H1 (cell line): ENCODE measurements around the gene ERLIN1.

Experiments used
- ATF2 ChIP-seq: IDR thresholded peaks from 2 replicates; pipeline ENCODE4 v1.6.1; 2012; ENCODE audit warnings: low read length, inconsistent platforms
- EZH2 ChIP-seq: fragments of 200-600 bp; sonication (generic); IDR thresholded peaks from 2 replicates; pipeline ENCODE4 v1.7.1; 2012; ENCODE audit warnings: low read depth, mild to moderate bottlenecking, moderate library complexity, low read length, inconsistent platforms; ENCODE audit not compliant: severe bottlenecking
- GABPA ChIP-seq: IDR thresholded peaks from 2 replicates; pipeline ENCODE4 v1.6.1; 2011; ENCODE audit warnings: mild to moderate bottlenecking, low read length, moderate library complexity, borderline replicate concordance; ENCODE audit not compliant: insufficient read depth
- GTF2F1 ChIP-seq: IDR thresholded peaks from 2 replicates; pipeline ENCODE4 v1.6.1; 2012; ENCODE audit warnings: low read depth, low read length, improper control_type of control experiment, borderline replicate concordance
- KDM1A ChIP-seq: fragments of 200-600, 300-600 bp; sonication (generic); IDR thresholded peaks from 2 replicates; pipeline ENCODE4 v1.7.1; 2016; ENCODE audit warnings: mild to moderate bottlenecking, low read length, borderline replicate concordance
- POLR2A ChIP-seq, 2 experiments: IDR thresholded peaks; 1 replicate in 1 of 2; 2 replicates in 1 of 2; pipeline ENCODE4 v1.6.1; 2011; ENCODE audit warnings: low read depth in 2 of 2, low read length in 2 of 2, mild to moderate bottlenecking in 2 of 2; ENCODE audit errors: control extremely low read depth in 1 of 2
- POU5F1 ChIP-seq: IDR thresholded peaks from 2 replicates; pipeline ENCODE4 v1.6.1; 2011; ENCODE audit warnings: low read depth, mild to moderate bottlenecking, low read length, moderate library complexity
- SP1 ChIP-seq: IDR thresholded peaks from 2 replicates; pipeline ENCODE4 v1.6.1; 2011; ENCODE audit warnings: low read depth, low read length
- SP2 ChIP-seq: IDR thresholded peaks from 2 replicates; pipeline ENCODE4 v1.6.1; 2012; ENCODE audit warnings: mild to moderate bottlenecking, low read length, inconsistent platforms
- YY1 ChIP-seq: IDR thresholded peaks from 2 replicates; pipeline ENCODE4 v1.6.1; 2011; ENCODE audit warnings: low read depth, mild to moderate bottlenecking, low read length
- TF ChIP-seq, protein P1 (sequence below), 3 experiments: IDR thresholded peaks; 1 replicate in 2 of 3; 2 replicates in 1 of 3; pipeline versions ENCODE4 v1.5.1 to v1.6.1; 2011; ENCODE audit warnings: low read length in 3 of 3, mild to moderate bottlenecking in 3 of 3, inconsistent platforms in 2 of 3, low read depth in 1 of 3, moderate library complexity in 1 of 3; ENCODE audit not compliant: insufficient read depth in 1 of 3; ENCODE audit errors: control extremely low read depth in 1 of 3
- TF ChIP-seq, protein P2 (sequence below): IDR thresholded peaks from 2 replicates; pipeline ENCODE4 v1.6.1; 2012; ENCODE audit warnings: inconsistent platforms

GRCh38 chr10:100135486-100135885 is 50.3 kb downstream of the ERLIN1 start:
- TF ChIP-seq GTF2F1 (no peak), SP1 (no peak), EZH2 (no peak), POLR2A (IDR thresholded peaks at IDR 0.05; ENCODE audit: control extremely low read depth in 1 of 2, low read depth in 2 of 2, low read length in 2 of 2) (no peak), ATF2 (no peak), GABPA (no peak), KDM1A (no peak), SP2 (no peak), POU5F1 (no peak), YY1 (no peak)
- TF ChIP-seq, protein P1, sequence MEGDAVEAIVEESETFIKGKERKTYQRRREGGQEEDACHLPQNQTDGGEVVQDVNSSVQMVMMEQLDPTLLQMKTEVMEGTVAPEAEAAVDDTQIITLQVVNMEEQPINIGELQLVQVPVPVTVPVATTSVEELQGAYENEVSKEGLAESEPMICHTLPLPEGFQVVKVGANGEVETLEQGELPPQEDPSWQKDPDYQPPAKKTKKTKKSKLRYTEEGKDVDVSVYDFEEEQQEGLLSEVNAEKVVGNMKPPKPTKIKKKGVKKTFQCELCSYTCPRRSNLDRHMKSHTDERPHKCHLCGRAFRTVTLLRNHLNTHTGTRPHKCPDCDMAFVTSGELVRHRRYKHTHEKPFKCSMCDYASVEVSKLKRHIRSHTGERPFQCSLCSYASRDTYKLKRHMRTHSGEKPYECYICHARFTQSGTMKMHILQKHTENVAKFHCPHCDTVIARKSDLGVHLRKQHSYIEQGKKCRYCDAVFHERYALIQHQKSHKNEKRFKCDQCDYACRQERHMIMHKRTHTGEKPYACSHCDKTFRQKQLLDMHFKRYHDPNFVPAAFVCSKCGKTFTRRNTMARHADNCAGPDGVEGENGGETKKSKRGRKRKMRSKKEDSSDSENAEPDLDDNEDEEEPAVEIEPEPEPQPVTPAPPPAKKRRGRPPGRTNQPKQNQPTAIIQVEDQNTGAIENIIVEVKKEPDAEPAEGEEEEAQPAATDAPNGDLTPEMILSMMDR (IDR thresholded peaks at IDR 0.05; ENCODE audit: control extremely low read depth in 1 of 3, insufficient read depth in 1 of 3, low read depth in 1 of 3, low read length in 3 of 3) = no peak
- TF ChIP-seq, protein P2, sequence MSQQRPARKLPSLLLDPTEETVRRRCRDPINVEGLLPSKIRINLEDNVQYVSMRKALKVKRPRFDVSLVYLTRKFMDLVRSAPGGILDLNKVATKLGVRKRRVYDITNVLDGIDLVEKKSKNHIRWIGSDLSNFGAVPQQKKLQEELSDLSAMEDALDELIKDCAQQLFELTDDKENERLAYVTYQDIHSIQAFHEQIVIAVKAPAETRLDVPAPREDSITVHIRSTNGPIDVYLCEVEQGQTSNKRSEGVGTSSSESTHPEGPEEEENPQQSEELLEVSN = no peak
